Measurements from ENCODE around the gene SUN1. TPM values are rescaled to one million over a fixed set of nuclear protein-coding genes. Genes with fewer than 3 reads are reported as not detected.

SUN1 gene
- polyA plus RNA-seq, 1 of the 3 experiments (the other 2 are of a cell fraction): 369 TPM

DNA sequence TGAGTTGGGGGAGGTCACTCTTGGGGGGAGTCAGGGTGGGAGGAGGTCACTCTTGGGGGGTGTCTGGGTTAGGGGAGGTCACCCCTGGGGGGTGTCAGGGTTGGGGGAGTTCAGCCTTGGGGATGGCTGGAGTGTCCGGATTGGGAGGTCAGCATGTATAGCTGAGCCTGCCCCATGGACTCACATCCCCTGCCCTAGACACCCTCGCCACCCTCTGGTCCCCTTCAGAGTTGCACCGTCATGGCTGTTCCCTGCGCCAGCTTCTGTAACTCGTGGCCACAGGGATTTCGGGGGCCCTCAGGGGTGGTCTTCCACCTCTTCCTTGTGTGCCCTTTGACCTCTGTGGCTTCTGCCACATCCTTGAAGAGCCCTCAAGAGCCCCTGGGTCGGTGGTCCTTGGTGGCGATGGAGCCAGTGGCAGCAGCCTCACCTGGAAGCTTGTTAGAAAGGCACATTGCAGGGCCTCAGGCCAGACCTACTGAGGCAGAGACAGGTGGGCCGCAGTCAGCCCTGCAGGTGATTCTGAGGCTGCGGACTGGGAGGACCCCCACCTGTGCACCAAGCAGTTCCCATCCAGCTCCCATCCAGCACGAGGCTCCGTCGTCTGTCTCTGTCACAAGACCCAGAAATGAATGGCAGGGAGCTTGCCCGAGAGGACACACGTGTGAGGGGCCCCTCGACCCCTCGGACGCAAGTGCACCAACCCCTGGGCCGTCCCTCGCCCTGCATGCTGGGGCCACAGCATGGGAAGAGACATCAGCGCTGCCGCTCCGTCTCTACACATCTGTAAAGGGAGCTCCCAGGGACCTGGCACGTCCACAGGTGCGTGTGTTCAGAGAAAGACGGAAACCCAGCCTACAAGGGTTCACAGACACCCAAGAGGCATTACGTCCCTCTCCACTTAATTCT, 44.7 kb upstream of the SUN1 start:
- ChIA-PET POLR2A (no interaction called here), CTCF (interaction anchor here (0.8 to 7.9 kb wide), 21 partner anchors 8 to 206 kb away, joined by 3 to 103 read pairs (median 6); no protein-coding TSS in a partner anchor)
- no peak overlapping the region for H3K4me3 ChIP-seq (ENCODE audit: low read depth in 2 of 2, low read length in 1 of 2)
- peaks cover 31 to 35% of the 10 kb centered on the region in 2 experiments for H3K36me3 ChIP-seq (replicated peaks in 1 of 2; ENCODE audit: control insufficient read depth in 1 of 2, insufficient read depth in 2 of 2, low read length in 1 of 2)
- H3K9me3 ChIP-seq: no peaks in the 10 kb centered on the region
- H3K9me2 ChIP-seq: no peaks in the 10 kb centered on the region
- DNase-seq: no peak
- H3K79me2 ChIP-seq (ENCODE audit: insufficient read depth): no peaks in the 10 kb centered on the region
- no peak overlapping the region for H2AFZ ChIP-seq (ENCODE audit: low read depth)
- H4K20me1 ChIP-seq (ENCODE audit: insufficient read depth): no peaks in the 10 kb centered on the region
- WGBS (ENCODE audit: low lambda C conversion rate): 96% methylated on average over 17 of the region's 27 CpGs
- no peak for TF ChIP-seq GABPA (IDR thresholded peaks at IDR 0.05; ENCODE audit: low read depth)
- peak; percentile 12; the same call in 1 of the 2 replicates for TF ChIP-seq SMC3 (IDR thresholded peaks at IDR 0.05; ENCODE audit: low read depth, low read length)
- peak; percentile 10; the same call in 1 of the 2 replicates for TF ChIP-seq RAD21 (IDR thresholded peaks at IDR 0.05; ENCODE audit: low read length)
- TF ChIP-seq, protein P1, sequence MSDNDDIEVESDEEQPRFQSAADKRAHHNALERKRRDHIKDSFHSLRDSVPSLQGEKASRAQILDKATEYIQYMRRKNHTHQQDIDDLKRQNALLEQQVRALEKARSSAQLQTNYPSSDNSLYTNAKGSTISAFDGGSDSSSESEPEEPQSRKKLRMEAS (IDR thresholded peaks at IDR 0.05; ENCODE audit: low read depth): no peak
- no peak for TF ChIP-seq RCOR1 (IDR thresholded peaks at IDR 0.05; ENCODE audit: low read length)
- no peak overlapping the region for H3K9ac ChIP-seq
- no peaks in the 10 kb centered on the region; a peak in 1 of 4 replicates for H3K4me1 ChIP-seq (ENCODE audit: control insufficient read depth in 1 of 2, insufficient read depth in 2 of 2, low read depth in 1 of 2, low read length in 1 of 2)
- H3K27ac ChIP-seq (ENCODE audit: low read depth in 2 of 2, low read length in 1 of 2): no peak overlapping the region
- H3K4me2 ChIP-seq: no peak overlapping the region
- no peaks in the 10 kb centered on the region for H3K27me3 ChIP-seq (ENCODE audit: insufficient read depth)
- no peaks in the 10 kb centered on the region for H3F3A ChIP-seq (replicated peaks; ENCODE audit: insufficient read depth)

DNA sequence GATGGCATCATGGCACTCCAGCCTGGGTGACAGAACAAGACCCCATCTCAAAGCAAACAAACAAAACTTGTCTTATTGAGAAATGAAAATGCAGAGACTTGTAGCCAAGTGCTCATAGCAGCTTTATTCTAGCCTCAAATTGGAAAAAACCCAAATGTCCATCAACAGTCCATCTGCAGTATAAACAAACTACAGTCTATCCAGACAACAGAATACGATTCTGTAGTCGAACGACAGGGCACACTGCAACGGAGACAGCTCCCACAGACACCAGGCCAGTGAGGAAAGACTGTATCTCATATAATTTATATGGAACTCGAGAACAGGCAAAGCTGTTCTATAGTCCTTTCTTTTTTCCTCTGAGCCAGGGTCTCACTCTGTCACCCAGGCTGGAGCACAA, 40.8 kb upstream of the SUN1 start:
- WGBS (ENCODE audit: low lambda C conversion rate): 94% methylated on average over 5 of the region's 5 CpGs
- TF ChIP-seq, protein P2, sequence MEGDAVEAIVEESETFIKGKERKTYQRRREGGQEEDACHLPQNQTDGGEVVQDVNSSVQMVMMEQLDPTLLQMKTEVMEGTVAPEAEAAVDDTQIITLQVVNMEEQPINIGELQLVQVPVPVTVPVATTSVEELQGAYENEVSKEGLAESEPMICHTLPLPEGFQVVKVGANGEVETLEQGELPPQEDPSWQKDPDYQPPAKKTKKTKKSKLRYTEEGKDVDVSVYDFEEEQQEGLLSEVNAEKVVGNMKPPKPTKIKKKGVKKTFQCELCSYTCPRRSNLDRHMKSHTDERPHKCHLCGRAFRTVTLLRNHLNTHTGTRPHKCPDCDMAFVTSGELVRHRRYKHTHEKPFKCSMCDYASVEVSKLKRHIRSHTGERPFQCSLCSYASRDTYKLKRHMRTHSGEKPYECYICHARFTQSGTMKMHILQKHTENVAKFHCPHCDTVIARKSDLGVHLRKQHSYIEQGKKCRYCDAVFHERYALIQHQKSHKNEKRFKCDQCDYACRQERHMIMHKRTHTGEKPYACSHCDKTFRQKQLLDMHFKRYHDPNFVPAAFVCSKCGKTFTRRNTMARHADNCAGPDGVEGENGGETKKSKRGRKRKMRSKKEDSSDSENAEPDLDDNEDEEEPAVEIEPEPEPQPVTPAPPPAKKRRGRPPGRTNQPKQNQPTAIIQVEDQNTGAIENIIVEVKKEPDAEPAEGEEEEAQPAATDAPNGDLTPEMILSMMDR (IDR thresholded peaks at IDR 0.05): no peak
- TF ChIP-seq EP300 (IDR thresholded peaks at IDR 0.05; ENCODE audit: borderline replicate concordance in 1 of 2, low read depth in 1 of 2, low read length in 1 of 2) (no peak), RFX5 (IDR thresholded peaks at IDR 0.05; ENCODE audit: low read length) (no peak), RCOR1 (IDR thresholded peaks at IDR 0.05; ENCODE audit: low read length) (no peak), CHD2 (IDR thresholded peaks at IDR 0.05; ENCODE audit: low read length, partially characterized antibody) (no peak), TEAD4 (IDR thresholded peaks at IDR 0.05; ENCODE audit: borderline replicate concordance, insufficient read depth) (no peak), RAD21 (IDR thresholded peaks at IDR 0.05; ENCODE audit: low read length) (no peak), NRF1 (IDR thresholded peaks at IDR 0.05; ENCODE audit: low read depth, low read length) (no peak), POLR2AphosphoS5 (IDR thresholded peaks at IDR 0.05; ENCODE audit: low read depth, low read length) (no peak), MXI1 (IDR thresholded peaks at IDR 0.05; ENCODE audit: low read depth, low read length) (no peak)
- TF ChIP-seq, protein P3, sequence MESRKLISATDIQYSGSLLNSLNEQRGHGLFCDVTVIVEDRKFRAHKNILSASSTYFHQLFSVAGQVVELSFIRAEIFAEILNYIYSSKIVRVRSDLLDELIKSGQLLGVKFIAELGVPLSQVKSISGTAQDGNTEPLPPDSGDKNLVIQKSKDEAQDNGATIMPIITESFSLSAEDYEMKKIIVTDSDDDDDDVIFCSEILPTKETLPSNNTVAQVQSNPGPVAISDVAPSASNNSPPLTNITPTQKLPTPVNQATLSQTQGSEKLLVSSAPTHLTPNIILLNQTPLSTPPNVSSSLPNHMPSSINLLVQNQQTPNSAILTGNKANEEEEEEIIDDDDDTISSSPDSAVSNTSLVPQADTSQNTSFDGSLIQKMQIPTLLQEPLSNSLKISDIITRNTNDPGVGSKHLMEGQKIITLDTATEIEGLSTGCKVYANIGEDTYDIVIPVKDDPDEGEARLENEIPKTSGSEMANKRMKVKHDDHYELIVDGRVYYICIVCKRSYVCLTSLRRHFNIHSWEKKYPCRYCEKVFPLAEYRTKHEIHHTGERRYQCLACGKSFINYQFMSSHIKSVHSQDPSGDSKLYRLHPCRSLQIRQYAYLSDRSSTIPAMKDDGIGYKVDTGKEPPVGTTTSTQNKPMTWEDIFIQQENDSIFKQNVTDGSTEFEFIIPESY (IDR thresholded peaks at IDR 0.05; ENCODE audit: borderline replicate concordance, low read depth): no peak
- H4K20me1 ChIP-seq (ENCODE audit: insufficient read depth): no peaks in the 10 kb centered on the region
- H3K79me2 ChIP-seq (ENCODE audit: insufficient read depth): no peaks in the 10 kb centered on the region
- H3F3A ChIP-seq (replicated peaks; ENCODE audit: insufficient read depth): no peaks in the 10 kb centered on the region
- no peaks in the 10 kb centered on the region; a peak in 1 of 4 replicates for H3K4me1 ChIP-seq (ENCODE audit: control insufficient read depth in 1 of 2, insufficient read depth in 2 of 2, low read depth in 1 of 2, low read length in 1 of 2)
- no peak overlapping the region for H3K4me2 ChIP-seq
- H3K4me3 ChIP-seq (ENCODE audit: low read depth in 2 of 2, low read length in 1 of 2): no peak overlapping the region
- H3K9ac ChIP-seq: no peak overlapping the region
- no peaks in the 10 kb centered on the region for H3K9me2 ChIP-seq
- no peak overlapping the region for H3K27ac ChIP-seq (ENCODE audit: low read depth in 2 of 2, low read length in 1 of 2)
- no peaks in the 10 kb centered on the region for H3K9me3 ChIP-seq
- H3K36me3 ChIP-seq (replicated peaks in 1 of 2; ENCODE audit: control insufficient read depth in 1 of 2, insufficient read depth in 2 of 2, low read length in 1 of 2): peaks cover 0 to 12% of the 10 kb centered on the region in 2 experiments
- no peaks in the 10 kb centered on the region for H3K27me3 ChIP-seq (ENCODE audit: insufficient read depth)
- POLR2A ChIA-PET: no interaction called here
- no peak overlapping the region for H2AFZ ChIP-seq (ENCODE audit: low read depth)
- CTCF ChIA-PET: interaction anchor here (1.0 to 7.9 kb wide), 2 partner anchors 50 to 81 kb away, joined by 3 to 103 read pairs; no protein-coding TSS in a partner anchor
- DNase-seq: no peak
